ENCODE measurements around the gene LYPD6B. TPM values are rescaled to one million over a fixed set of nuclear protein-coding genes. Genes with fewer than 3 reads are reported as not detected.

Gene LYPD6B
- total and polyA plus RNA-seq, 2 experiments from 2014 or later = 1.7 to 3.6 TPM

DNA sequence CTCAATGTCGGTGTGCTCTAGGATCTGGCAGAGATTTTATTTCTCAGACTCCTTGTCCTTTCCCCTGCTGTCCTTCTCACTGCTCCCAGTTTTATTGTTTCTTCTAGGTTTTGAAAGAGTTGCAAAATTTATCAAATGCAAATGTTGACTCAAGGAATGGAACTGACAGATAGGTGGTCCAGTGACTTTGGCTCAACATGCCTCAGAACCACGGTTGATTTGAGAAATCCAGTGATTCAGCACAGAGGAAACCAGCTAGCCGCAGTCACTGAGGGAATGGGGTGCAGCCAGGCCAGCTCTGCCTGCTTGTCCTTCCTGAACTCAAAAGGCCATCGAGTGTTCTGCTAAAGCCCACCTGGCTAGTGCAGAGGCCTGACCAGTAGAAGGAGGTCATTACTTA is 166.2 kb downstream of the LYPD6B start:
- H2AFZ ChIP-seq = no peak overlapping the region
- no peaks in the 10 kb centered on the region for H3F3A ChIP-seq (replicated peaks; ENCODE audit: low read depth)
- no peaks in the 10 kb centered on the region for H3K4me1 ChIP-seq (ENCODE audit: insufficient read depth)
- no peaks in the 10 kb centered on the region for H3K36me3 ChIP-seq (ENCODE audit: insufficient read depth)
- no peak overlapping the region for H3K27ac ChIP-seq (ENCODE audit: low read depth)
- no peak overlapping the region for H3K4me3 ChIP-seq
- Mint-ChIP-seq H3K9me3 (no peaks in the 10 kb centered on the region), H3K27me3 (ENCODE audit: insufficient read depth, low read depth, poor library complexity) (peaks cover 4% of the 10 kb centered on the region), H3K27ac (peak overlapping the region; percentile 7; the same call in 1 of the 2 replicates), H3K4me3 (no peak overlapping the region), H3K36me3 (ENCODE audit: low read depth) (no peaks in the 10 kb centered on the region), H3K4me1 (no peaks in the 10 kb centered on the region)
- no peaks in the 10 kb centered on the region for H3K79me2 ChIP-seq (replicated peaks; ENCODE audit: insufficient read depth)
- H3K4me2 ChIP-seq = no peak overlapping the region
- no peak for DNase-seq (ENCODE audit: low spot score)
- no peak for ATAC-seq
- H3K9me2 ChIP-seq (ENCODE audit: insufficient read depth) = no peaks in the 10 kb centered on the region
- no peak for TF ChIP-seq CREB1 (CRISPR knock-in tag; IDR thresholded peaks at IDR 0.05; ENCODE audit: low read depth)
- no peak for TF ChIP-seq ZNF331 (CRISPR knock-in tag; IDR thresholded peaks at IDR 0.05; ENCODE audit: low read depth)
- TF ChIP-seq POLR2AphosphoS5 (IDR thresholded peaks at IDR 0.05; ENCODE audit: low read depth) = no peak
- no peak for TF ChIP-seq ZNF462 (CRISPR knock-in tag; IDR thresholded peaks at IDR 0.05)
- TF ChIP-seq, protein P1, sequence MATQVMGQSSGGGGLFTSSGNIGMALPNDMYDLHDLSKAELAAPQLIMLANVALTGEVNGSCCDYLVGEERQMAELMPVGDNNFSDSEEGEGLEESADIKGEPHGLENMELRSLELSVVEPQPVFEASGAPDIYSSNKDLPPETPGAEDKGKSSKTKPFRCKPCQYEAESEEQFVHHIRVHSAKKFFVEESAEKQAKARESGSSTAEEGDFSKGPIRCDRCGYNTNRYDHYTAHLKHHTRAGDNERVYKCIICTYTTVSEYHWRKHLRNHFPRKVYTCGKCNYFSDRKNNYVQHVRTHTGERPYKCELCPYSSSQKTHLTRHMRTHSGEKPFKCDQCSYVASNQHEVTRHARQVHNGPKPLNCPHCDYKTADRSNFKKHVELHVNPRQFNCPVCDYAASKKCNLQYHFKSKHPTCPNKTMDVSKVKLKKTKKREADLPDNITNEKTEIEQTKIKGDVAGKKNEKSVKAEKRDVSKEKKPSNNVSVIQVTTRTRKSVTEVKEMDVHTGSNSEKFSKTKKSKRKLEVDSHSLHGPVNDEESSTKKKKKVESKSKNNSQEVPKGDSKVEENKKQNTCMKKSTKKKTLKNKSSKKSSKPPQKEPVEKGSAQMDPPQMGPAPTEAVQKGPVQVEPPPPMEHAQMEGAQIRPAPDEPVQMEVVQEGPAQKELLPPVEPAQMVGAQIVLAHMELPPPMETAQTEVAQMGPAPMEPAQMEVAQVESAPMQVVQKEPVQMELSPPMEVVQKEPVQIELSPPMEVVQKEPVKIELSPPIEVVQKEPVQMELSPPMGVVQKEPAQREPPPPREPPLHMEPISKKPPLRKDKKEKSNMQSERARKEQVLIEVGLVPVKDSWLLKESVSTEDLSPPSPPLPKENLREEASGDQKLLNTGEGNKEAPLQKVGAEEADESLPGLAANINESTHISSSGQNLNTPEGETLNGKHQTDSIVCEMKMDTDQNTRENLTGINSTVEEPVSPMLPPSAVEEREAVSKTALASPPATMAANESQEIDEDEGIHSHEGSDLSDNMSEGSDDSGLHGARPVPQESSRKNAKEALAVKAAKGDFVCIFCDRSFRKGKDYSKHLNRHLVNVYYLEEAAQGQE (IDR thresholded peaks at IDR 0.05; ENCODE audit: unreplicated experiment) = no peak
- TF ChIP-seq, protein P2, sequence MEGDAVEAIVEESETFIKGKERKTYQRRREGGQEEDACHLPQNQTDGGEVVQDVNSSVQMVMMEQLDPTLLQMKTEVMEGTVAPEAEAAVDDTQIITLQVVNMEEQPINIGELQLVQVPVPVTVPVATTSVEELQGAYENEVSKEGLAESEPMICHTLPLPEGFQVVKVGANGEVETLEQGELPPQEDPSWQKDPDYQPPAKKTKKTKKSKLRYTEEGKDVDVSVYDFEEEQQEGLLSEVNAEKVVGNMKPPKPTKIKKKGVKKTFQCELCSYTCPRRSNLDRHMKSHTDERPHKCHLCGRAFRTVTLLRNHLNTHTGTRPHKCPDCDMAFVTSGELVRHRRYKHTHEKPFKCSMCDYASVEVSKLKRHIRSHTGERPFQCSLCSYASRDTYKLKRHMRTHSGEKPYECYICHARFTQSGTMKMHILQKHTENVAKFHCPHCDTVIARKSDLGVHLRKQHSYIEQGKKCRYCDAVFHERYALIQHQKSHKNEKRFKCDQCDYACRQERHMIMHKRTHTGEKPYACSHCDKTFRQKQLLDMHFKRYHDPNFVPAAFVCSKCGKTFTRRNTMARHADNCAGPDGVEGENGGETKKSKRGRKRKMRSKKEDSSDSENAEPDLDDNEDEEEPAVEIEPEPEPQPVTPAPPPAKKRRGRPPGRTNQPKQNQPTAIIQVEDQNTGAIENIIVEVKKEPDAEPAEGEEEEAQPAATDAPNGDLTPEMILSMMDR (conservative IDR thresholded peaks at IDR 0.05; ENCODE audit: low read depth in 2 of 2) = no peak
- TF ChIP-seq JUNB (IDR thresholded peaks at IDR 0.05; ENCODE audit: unreplicated experiment) = no peak
- TF ChIP-seq NANOG (IDR thresholded peaks at IDR 0.05; ENCODE audit: borderline replicate concordance) = no peak
- no peak for TF ChIP-seq EZH2phosphoT487 (IDR thresholded peaks at IDR 0.05; ENCODE audit: unreplicated experiment)
- no peaks in the 10 kb centered on the region for H3K27me3 ChIP-seq (ENCODE audit: insufficient read depth)
- H4K20me1 ChIP-seq (replicated peaks; ENCODE audit: insufficient read depth) = no peaks in the 10 kb centered on the region
